ENCODE data around the gene ENGASE. TPM values are rescaled to one million over a fixed set of nuclear protein-coding genes. Genes with fewer than 3 reads are reported as not detected.

Gene ENGASE
- total and polyA plus RNA-seq, 2 donors (not counting 1 experiment from before 2014, with no cell fraction given) = 3.6 to 14.9 TPM

GRCh38 chr17:79101111-79101673 lies 26.6 kb downstream of the ENGASE start:
- no peak overlapping the region for H2AFZ ChIP-seq (ENCODE audit: low read length)
- no peak for DNase-seq (ENCODE audit: low read depth in 2 of 2)
- H3K4me2 ChIP-seq (ENCODE audit: extremely low read depth, insufficient read depth, low read length) = no peak overlapping the region
- no peak overlapping the region for H3K4me3 ChIP-seq (replicated peaks in 1 of 4; ENCODE audit: control extremely low read depth in 1 of 4, insufficient read depth in 1 of 4, low read depth in 3 of 4, low read length in 4 of 4)
- H3K27me3 ChIP-seq (ENCODE audit: control insufficient read depth, insufficient read depth, low read length) = peaks cover 21% of the 10 kb centered on the region
- no peaks in the 10 kb centered on the region for H3K4me1 ChIP-seq (ENCODE audit: control insufficient read depth, extremely low read depth, insufficient read depth, low read length)
- no peaks in the 10 kb centered on the region for H3K9me3 ChIP-seq (ENCODE audit: control insufficient read depth, insufficient read depth, low read depth, low read length)
- H4K20me1 ChIP-seq (ENCODE audit: control insufficient read depth, extremely low read depth, insufficient read depth, low read length) = no peaks in the 10 kb centered on the region
- H3K9ac ChIP-seq (ENCODE audit: insufficient read depth, low read length) = no peak overlapping the region
- no peak for TF ChIP-seq EZH2 (IDR thresholded peaks at IDR 0.05; ENCODE audit: low read length, missing control alignments)
- TF ChIP-seq CTCF (conservative IDR thresholded peaks at IDR 0.05 in 1 of 2, IDR thresholded peaks at IDR 0.05 in 1 of 2; ENCODE audit: low read depth in 1 of 2, low read length in 2 of 2) = no peak
- no peaks in the 10 kb centered on the region for H3K79me2 ChIP-seq (ENCODE audit: control insufficient read depth, insufficient read depth, low read length)
- H3K27ac ChIP-seq (ENCODE audit: insufficient read depth, low read length) = no peak overlapping the region
- no peaks in the 10 kb centered on the region for H3K36me3 ChIP-seq (ENCODE audit: control insufficient read depth, insufficient read depth, low read length)

- no peak overlapping the region for H3K27ac ChIP-seq (ENCODE audit: insufficient read depth, low read length)
- H2AFZ ChIP-seq (ENCODE audit: low read length) = no peak overlapping the region
- H3K27me3 ChIP-seq (ENCODE audit: control insufficient read depth, insufficient read depth, low read length) = peaks cover 21% of the 10 kb centered on the region
- no peaks in the 10 kb centered on the region for H4K20me1 ChIP-seq (ENCODE audit: control insufficient read depth, extremely low read depth, insufficient read depth, low read length)
- H3K9ac ChIP-seq (ENCODE audit: insufficient read depth, low read length) = no peak overlapping the region
- H3K4me2 ChIP-seq (ENCODE audit: extremely low read depth, insufficient read depth, low read length) = no peak overlapping the region
- TF ChIP-seq EZH2 (IDR thresholded peaks at IDR 0.05; ENCODE audit: low read length, missing control alignments) (no peak), CTCF (conservative IDR thresholded peaks at IDR 0.05 in 1 of 2, IDR thresholded peaks at IDR 0.05 in 1 of 2; ENCODE audit: low read depth in 1 of 2, low read length in 2 of 2) (no peak)
- no peaks in the 10 kb centered on the region for H3K79me2 ChIP-seq (ENCODE audit: control insufficient read depth, insufficient read depth, low read length)
- H3K4me3 ChIP-seq (replicated peaks in 1 of 4; ENCODE audit: control extremely low read depth in 1 of 4, insufficient read depth in 1 of 4, low read depth in 3 of 4, low read length in 4 of 4) = no peak overlapping the region
- H3K36me3 ChIP-seq (ENCODE audit: control insufficient read depth, insufficient read depth, low read length) = no peaks in the 10 kb centered on the region
- no peaks in the 10 kb centered on the region for H3K9me3 ChIP-seq (ENCODE audit: control insufficient read depth, insufficient read depth, low read depth, low read length)
- no peaks in the 10 kb centered on the region for H3K4me1 ChIP-seq (ENCODE audit: control insufficient read depth, extremely low read depth, insufficient read depth, low read length)
- DNase-seq (ENCODE audit: low read depth in 2 of 2) = no peak
Measured at GRCh38 chr17:79102214-79102613, 27.6 kb downstream of the ENGASE start.

GRCh38 chr17:79104898-79105600 lies 30.4 kb downstream of the ENGASE start:
- no peak overlapping the region for H3K4me2 ChIP-seq (ENCODE audit: extremely low read depth, insufficient read depth, low read length)
- H3K27me3 ChIP-seq (ENCODE audit: control insufficient read depth, insufficient read depth, low read length) = peaks cover 3% of the 10 kb centered on the region
- TF ChIP-seq EZH2 (IDR thresholded peaks at IDR 0.05; ENCODE audit: low read length, missing control alignments) = no peak
- TF ChIP-seq CTCF (conservative IDR thresholded peaks at IDR 0.05 in 1 of 2, IDR thresholded peaks at IDR 0.05 in 1 of 2; ENCODE audit: low read depth in 1 of 2, low read length in 2 of 2) = no peak
- H3K27ac ChIP-seq (ENCODE audit: insufficient read depth, low read length) = no peak overlapping the region
- no peaks in the 10 kb centered on the region for H4K20me1 ChIP-seq (ENCODE audit: control insufficient read depth, extremely low read depth, insufficient read depth, low read length)
- no peak overlapping the region for H3K4me3 ChIP-seq (replicated peaks in 1 of 4; ENCODE audit: control extremely low read depth in 1 of 4, insufficient read depth in 1 of 4, low read depth in 3 of 4, low read length in 4 of 4)
- H3K9ac ChIP-seq (ENCODE audit: insufficient read depth, low read length) = no peak overlapping the region
- DNase-seq (ENCODE audit: low read depth in 2 of 2) = no peak
- no peaks in the 10 kb centered on the region for H3K36me3 ChIP-seq (ENCODE audit: control insufficient read depth, insufficient read depth, low read length)
- no peaks in the 10 kb centered on the region for H3K4me1 ChIP-seq (ENCODE audit: control insufficient read depth, extremely low read depth, insufficient read depth, low read length)
- H3K79me2 ChIP-seq (ENCODE audit: control insufficient read depth, insufficient read depth, low read length) = no peaks in the 10 kb centered on the region
- H3K9me3 ChIP-seq (ENCODE audit: control insufficient read depth, insufficient read depth, low read depth, low read length) = no peaks in the 10 kb centered on the region
- H2AFZ ChIP-seq (ENCODE audit: low read length) = no peak overlapping the region
